NCI-H2081 (cell line): Measurements from ENCODE around the gene GRM2.
A peak's percentile ranks its signal among the peaks of the same experiment; 100 is the strongest.

Experiments
- DNase-seq, 2 experiments: peaks; one replicate each; lab custom pipeline; 2025; lab: John Stamatoyannopoulos, UW

The GRM2 gene

DNA sequence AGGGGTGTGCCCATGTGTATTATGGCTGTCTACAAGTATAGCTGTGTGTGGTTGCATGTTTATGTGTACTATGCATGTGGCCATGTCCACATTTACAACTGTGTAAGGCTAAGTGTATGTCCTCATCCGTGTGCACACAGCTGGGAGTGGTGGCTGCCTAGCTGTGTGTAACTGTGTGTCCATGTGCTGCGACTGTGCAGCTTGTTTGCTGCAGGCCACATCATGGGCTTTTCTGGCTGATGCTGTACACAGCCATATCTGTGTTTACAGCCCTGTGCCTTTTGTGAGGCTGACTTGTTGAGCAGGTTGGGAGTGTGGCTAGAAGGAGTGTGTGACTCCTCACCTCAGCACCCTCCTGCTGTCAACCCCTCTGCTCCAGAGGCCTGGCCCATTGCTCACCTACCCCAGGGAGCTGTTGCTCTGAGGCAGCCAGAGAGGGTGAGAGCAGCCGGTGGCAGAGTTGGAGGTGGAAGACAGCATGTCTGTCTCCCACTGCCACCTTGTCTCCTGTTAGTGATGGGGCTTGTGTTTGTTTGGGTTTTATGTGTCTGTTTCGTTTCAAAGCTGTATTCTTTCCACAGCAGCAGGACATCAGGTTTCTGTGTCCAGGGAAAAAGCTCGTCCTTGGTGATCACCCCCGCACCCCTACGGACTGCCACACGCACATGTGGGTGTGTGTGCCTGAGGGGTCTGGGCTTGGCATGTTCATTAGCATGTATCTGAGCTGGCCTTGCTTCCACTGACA, 1.4 kb upstream of the GRM2 start:
- DNase-seq = no peak

GRCh38 chr3:51706021-51706485, 815 bp upstream of the GRM2 start:
- no peak for DNase-seq

GRCh38 chr3:51708216-51708845, 1.5 kb downstream of the GRM2 start:
- no peak for DNase-seq

- DNase-seq = no peak
These were observed 2.1 kb downstream of the GRM2 start for GRCh38 chr3:51709004-51709420.

DNA sequence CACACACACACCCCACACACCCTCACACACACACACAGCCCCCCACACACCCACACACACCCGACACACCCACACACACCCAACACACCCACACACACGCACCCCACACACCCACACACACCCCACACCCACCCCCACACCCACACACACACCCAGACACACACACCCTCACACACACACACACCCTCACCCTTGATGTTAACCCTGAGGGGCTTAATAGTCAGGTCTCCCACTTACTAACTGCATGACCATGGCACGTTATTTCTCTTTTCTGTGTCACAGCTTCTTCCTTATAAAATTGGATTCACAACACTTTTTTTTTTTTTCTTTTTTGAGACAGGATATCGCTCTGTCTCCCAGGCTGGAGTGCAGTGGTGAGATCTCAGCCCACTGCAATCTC, 2.8 kb downstream of the GRM2 start:
- DNase-seq = no peak

DNA sequence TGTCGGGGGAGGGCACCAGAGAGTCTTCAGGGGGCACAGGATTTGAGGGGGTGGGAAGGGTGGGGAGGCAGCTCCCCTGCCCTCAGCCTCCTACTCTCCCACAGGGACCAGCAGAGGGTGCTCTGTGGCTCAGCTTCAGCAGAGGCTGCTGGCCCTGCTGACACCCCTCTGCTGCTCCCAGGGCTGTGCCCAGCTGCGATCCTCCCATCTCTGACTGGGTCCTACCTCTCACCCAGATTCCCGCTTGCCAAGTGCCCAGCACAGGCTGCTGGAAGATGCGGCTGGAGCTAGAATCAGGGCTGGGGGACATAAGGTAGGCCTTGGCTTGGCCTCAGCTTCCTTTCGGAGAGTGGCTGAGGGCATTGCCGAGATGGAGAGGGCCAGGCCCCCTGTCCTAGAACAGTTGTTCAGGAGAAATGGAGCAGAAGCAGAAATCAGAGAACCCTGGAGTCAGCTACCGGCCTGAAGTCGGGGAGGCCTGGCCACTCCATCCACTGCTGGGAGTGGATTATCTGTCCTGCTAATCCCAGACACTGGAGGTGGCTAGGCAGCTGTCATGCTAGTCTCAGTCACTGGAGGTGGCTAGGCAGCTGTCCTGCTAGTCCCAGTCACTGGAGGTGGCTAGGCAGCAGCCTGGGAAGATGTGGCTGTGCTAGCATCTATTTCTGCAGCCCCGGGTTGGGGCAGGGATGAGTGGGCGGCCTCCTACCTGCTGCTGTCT, 3.9 kb downstream of the GRM2 start:
- no peak for DNase-seq

DNA sequence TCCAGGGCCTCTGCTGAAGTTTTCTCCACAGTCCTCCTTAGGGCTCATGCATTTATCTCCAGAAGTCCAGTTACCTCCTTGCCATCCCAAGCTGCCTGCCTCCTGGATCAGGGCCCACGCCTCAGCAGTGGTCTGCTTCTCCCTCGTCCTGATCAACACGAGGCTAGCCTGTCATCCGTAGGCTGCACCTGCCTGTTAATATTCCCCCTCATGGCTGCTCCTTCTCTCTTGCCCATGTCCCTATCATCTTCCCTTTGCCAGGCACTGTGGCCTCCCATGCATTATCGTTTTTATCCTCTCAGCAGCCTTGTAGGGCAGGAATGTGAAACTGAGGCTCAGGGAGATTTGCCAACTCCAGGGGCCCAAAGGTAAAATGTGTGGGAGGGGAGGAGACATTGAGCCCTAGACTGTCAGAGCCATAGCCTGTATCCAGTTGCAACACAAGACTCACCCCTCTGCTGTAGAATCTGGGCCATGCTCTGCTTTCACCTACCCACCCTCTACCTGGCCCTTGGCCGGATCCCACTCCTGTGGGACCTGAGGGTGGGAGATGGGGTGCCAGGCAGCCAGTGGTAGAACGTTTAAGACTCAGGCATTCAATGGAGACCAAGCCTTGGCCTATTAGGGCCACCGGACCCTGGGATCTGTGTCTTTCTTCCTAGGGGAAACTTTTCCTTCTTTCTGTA, 4.6 kb downstream of the GRM2 start:
- DNase-seq = no peak

DNA sequence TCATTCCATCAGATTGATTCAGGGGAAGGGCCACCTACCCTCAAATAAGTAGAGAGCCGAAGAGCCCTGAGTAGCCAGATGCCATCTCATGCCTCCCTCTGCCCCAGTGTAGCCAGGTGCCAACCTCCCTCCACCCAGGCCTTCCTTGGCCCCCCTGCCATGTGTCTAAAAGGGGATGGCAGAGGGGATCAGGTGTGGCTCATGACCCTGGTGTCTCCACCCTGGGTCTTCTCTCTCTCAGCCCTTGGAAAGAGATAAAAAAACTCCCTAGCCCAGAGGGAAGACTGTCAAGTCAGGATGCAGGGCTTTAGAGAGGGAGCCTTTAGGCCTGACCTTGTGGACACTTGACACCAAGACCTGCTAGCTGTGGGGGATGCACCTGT, 5.2 kb downstream of the GRM2 start:
- DNase-seq = no peak

DNA sequence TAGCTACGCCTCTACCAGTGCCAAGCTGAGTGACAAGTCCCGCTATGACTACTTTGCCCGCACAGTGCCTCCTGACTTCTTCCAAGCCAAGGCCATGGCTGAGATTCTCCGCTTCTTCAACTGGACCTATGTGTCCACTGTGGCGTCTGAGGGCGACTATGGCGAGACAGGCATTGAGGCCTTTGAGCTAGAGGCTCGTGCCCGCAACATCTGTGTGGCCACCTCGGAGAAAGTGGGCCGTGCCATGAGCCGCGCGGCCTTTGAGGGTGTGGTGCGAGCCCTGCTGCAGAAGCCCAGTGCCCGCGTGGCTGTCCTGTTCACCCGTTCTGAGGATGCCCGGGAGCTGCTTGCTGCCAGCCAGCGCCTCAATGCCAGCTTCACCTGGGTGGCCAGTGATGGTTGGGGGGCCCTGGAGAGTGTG, 5.7 kb downstream of the GRM2 start:
- DNase-seq = no peak

DNA sequence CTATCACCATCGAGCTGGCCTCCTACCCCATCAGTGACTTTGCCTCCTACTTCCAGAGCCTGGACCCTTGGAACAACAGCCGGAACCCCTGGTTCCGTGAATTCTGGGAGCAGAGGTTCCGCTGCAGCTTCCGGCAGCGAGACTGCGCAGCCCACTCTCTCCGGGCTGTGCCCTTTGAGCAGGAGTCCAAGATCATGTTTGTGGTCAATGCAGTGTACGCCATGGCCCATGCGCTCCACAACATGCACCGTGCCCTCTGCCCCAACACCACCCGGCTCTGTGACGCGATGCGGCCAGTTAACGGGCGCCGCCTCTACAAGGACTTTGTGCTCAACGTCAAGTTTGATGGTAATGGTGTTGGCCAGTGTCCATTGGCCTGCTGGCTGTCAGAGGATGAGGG, 6.1 kb downstream of the GRM2 start:
- no peak for DNase-seq

DNA sequence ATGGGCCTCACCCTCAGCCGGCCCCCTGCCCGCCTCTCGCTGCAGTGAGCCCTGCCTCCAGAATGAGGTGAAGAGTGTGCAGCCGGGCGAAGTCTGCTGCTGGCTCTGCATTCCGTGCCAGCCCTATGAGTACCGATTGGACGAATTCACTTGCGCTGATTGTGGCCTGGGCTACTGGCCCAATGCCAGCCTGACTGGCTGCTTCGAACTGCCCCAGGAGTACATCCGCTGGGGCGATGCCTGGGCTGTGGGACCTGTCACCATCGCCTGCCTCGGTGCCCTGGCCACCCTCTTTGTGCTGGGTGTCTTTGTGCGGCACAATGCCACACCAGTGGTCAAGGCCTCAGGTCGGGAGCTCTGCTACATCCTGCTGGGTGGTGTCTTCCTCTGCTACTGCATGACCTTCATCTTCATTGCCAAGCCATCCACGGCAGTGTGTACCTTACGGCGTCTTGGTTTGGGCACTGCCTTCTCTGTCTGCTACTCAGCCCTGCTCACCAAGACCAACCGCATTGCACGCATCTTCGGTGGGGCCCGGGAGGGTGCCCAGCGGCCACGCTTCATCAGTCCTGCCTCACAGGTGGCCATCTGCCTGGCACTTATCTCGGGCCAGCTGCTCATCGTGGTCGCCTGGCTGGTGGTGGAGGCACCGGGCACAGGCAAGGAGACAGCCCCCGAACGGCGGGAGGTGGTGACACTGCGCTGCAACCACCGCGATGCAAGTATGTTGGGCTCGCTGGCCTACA, 8.5 kb downstream of the GRM2 start:
- DNase-seq = no peak

GRCh38 chr3:51715977-51716294, 9.1 kb downstream of the GRM2 start:
- no peak for DNase-seq

DNA sequence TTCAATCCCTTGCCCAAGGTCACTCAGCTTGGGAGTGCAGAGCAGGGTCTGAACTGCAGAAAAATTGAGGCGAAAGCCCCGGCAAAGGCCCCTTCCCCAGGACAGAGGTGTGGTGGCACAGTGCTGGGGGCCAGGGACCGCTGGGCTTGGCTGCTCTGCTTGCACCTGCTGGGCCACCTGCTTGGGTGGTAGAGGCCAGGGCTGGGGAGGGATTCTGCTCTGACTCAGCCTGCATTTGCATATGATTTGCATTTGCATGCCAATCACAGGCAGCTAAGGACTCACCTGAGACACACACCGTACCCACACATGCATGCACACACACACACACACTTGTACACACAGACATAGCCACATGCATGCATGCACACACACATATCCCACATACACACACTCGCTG, 9.9 kb downstream of the GRM2 start:
- DNase-seq = no peak

DNA sequence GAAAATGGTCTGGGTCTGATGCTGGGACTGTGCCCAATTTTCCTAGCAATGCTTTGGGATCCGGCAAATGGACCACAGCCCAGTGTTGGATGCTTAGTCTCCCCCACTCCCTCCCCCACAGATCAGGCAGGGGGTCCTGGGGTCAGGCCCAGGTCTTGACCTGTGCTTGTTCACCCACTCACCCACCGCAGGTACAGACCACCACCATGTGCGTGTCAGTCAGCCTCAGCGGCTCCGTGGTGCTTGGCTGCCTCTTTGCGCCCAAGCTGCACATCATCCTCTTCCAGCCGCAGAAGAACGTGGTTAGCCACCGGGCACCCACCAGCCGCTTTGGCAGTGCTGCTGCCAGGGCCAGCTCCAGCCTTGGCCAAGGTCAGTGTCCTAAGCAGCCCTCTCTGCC, 10.6 kb downstream of the GRM2 start:
- no peak for DNase-seq

DNA sequence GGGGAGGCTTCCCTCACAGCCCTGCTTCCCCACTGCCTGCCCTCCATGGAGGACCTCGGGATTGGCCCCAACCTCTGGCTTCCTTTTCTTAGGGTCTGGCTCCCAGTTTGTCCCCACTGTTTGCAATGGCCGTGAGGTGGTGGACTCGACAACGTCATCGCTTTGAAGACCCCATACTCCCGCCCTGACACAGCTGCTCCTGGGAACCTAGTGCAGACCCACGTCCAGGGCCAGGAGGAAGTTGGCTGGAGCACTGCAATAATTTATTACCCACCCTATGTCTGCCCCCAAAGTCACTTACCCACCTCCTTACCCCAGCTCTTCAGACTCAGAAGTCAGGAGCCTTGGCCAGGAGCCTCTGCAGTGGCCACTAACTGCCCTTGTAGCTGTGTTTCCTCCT, 11.1 kb downstream of the GRM2 start:
- no peak for DNase-seq

DNA sequence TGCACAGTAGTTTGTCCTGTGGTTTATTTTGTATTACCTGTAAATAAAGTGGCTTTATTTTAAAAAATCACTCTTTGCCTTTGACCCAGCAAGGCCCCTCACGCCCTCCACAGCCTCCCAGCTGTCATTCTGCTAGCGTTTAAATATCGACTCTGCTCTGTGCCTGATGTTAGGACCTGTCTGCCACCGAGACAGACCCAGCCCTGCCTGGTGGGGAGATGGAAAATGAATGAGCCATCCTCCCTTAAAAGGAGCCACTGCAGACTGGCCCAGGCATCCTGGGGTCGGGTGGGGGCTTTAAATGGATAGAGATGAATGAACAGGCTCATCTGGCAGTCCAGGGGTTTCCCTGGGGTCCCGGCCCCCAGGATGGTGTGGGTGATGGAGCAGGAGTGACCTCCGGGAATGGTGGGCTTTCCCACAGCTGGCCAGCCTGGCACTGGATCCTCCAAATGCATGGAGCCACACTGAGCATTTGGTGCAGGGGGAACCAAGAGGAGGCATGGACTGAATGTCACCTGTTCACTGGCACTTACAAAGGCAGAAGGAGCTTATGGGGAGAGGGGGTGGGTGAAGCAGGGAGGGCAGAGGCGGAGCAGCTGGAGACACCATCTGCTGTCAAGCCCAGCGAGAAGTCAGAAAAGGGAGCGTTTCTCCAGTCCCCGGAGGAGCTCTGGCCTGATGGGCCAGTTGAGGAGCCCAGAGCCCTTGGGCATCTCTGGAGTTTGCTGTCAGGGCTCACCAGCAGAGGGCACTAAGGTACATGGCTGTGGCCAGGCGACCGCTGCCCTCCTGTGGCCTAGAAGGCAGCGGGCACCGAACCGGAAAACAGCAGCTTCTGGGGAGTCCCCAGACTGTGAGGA, 11.9 kb downstream of the GRM2 start:
- peak; percentile 39 to 41 for DNase-seq

DNA sequence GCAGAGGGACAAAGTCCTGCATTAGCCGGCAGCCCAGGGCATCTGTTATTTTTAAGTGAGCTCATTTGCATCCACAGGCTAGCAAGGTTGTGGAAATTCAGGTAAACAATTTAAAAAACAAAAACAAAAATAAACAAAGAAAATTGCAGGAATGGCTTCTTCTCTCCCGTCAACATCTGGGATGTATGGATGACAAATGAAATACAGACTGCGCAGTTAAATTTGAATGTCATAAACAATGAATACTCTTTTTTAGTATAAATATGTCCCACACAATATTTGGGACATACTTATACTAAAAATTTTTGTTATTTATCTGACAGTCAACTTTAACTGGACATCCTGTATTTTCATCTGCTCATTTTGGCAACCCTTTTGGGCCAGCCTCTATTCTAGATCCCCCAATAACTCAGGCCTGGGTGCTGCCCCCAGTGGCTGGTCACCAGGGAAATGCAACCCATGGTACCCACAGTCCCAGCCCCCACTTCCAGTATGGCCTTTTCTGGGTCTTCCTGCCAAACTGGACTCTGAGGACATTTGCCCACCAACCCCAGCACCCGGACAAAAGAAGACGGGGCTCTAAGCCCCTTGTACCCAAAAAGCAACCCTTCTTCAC, 12.7 kb downstream of the GRM2 start:
- no peak for DNase-seq

DNA sequence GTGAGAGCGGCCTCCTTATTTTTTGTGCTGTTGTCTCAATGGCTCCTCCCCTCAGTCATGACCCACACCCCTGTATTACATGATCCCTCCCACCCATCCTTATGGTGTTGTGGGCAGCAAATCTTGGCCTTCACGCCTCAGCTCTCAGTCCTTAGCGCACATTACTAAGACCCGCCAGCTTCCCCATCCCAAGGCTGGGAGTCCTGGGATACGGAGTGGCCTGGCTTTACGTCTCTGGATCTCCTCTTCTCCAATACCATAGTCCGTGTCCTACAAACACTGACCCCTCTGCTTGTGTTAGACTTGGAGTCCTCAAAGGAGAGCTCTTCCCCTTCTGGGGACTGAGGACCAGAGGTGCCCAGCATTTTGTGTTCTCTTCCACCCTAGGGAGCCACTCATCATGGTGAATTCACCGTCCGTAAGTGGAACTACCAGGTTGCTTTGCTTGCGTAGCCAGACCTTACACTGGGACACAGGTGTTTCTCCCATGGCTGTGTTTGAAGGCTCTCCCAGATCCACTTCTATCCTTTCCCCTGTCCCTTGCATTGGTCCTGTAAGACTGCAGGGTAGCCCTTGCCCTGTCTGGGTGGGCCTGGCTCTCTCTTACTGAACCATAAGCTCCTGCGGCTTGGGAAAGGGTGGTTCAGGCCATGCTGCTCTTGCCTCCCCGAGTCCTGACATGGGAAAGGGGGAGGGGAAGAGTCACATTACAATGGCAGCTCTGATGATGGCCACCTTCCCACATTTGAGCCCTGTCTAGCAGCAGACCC, 13.6 kb downstream of the GRM2 start:
- no peak for DNase-seq

GRCh38 chr3:51721062-51721745, 14.3 kb downstream of the GRM2 start:
- no peak for DNase-seq
